Suppressor macrophage (primary cell): ENCODE results near the gene SLC35F5.
"Not testable (repeated sequence)": the region's sequence is repeated elsewhere in the genome, so short reads cannot be mapped to it uniquely, and the experiment has no call there.

Source experiments
- DNase-seq, 4 experiments: peaks; one replicate each; pipeline ENCODE4 v3.0.0-alpha.2; 2020 to 2022

Gene SLC35F5

GRCh38 chr2:113755835-113756354, 547 bp downstream of the SLC35F5 start:
- peak; percentile 50 to 77 (median 63) for DNase-seq

GRCh38 chr2:113755035-113755834, 1.2 kb downstream of the SLC35F5 start:
- no peak for DNase-seq

GRCh38 chr2:113754160-113754559, 2.3 kb downstream of the SLC35F5 start:
- no peak for DNase-seq

- no peak for DNase-seq
Measured at GRCh38 chr2:113750385-113750784, 6.1 kb downstream of the SLC35F5 start.

- no peak for DNase-seq
Measured at GRCh38 chr2:113741091-113741490, 15.4 kb downstream of the SLC35F5 start.

- no peak for DNase-seq
Measured at GRCh38 chr2:113739849-113740248, 16.6 kb downstream of the SLC35F5 start.

GRCh38 chr2:113734185-113734584, 22.3 kb downstream of the SLC35F5 start:
- peak in 1 of 4 experiments; percentile 19 for DNase-seq

- DNase-seq: no peak
Measured at GRCh38 chr2:113724010-113724409, 32.4 kb downstream of the SLC35F5 start.

- no peak for DNase-seq
Measured at GRCh38 chr2:113723411-113723810, 33.0 kb downstream of the SLC35F5 start.

GRCh38 chr2:113720167-113720566, 36.3 kb downstream of the SLC35F5 start:
- peak in 2 of 4 experiments; percentile 22 to 41 for DNase-seq

GRCh38 chr2:113716291-113716690, 40.2 kb downstream of the SLC35F5 start:
- DNase-seq: no peak

- DNase-seq: no peak
Measured at GRCh38 chr2:113712941-113713340, 43.5 kb downstream of the SLC35F5 start.

GRCh38 chr2:113711851-113712250, 44.6 kb downstream of the SLC35F5 start:
- DNase-seq: no peak

GRCh38 chr2:113709022-113709421, 47.4 kb downstream of the SLC35F5 start:
- no peak for DNase-seq

GRCh38 chr2:113707106-113707505, 49.3 kb downstream of the SLC35F5 start:
- no peak for DNase-seq

GRCh38 chr2:113705982-113706523, 50.4 kb downstream of the SLC35F5 start:
- no peak for DNase-seq

GRCh38 chr2:113704300-113704993, 52.0 kb downstream of the SLC35F5 start:
- DNase-seq: not testable (repeated sequence)

GRCh38 chr2:113703386-113704299, 52.8 kb downstream of the SLC35F5 start:
- no peak for DNase-seq

- DNase-seq: peak; percentile 83 to 89 (median 88)
Measured at GRCh38 chr2:113700186-113700841, 56.1 kb downstream of the SLC35F5 start.

GRCh38 chr2:113698892-113699447, 57.5 kb downstream of the SLC35F5 start:
- no peak for DNase-seq

- DNase-seq: not testable (repeated sequence)
Measured at GRCh38 chr2:113698251-113698650, 58.2 kb downstream of the SLC35F5 start.
